Measurements from ENCODE around the gene AGBL4.

Gene AGBL4

DNA sequence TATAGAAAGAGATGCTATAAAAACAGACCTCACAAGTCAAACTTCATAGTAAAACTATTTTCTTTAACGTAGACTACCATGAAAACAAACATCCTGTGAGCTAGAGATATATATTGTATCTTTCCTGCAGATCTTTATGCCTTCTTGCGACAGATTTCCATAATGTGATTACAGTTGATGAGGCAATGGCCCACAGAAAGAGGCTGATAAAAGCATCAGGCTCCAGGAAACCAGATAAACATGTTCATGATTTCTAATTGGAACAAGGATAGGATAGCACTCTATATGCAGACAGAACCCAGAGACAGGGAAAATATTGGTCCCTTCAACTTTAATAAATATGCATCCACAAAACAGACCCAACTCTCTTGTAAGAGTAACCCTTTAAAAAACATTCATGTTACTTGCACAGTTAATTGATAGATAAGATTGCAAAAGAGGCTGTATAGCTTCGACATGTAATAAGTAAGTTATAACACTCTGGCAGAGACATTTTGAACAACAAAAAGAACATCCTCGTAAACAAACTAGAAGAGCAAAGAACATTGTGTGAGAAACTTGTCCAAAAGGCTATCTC lies 329.4 kb downstream of the AGBL4 start:
- no peak for DNase-seq

- peak; percentile 71 for DNase-seq
These were observed 337.6 kb downstream of the AGBL4 start for GRCh38 chr1:49686107-49686506.

DNA sequence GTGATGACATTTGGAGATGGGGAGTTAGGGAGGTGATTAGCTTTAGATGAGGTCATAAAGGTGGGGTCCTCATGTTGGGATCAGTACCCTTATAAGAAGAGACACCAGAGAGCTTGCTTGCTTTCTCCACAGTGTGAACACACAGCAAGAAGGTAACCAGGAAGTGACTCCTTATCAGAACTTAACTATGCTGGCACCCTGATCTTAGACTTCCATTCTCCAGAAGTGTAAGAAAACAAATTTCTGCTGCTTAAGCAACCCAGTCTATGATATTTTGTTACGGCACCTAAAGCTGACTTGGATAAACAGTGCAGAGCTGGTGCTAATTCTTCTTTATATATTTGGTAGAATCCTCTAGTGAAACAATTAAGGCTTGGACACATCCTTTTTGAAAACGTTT lies 346.0 kb downstream of the AGBL4 start:
- DNase-seq: no peak

- DNase-seq: no peak
These were observed 372.6 kb downstream of the AGBL4 start for GRCh38 chr1:49651136-49651535.

- no peak for DNase-seq
These were observed 393.6 kb downstream of the AGBL4 start for GRCh38 chr1:49630156-49630555.

DNA sequence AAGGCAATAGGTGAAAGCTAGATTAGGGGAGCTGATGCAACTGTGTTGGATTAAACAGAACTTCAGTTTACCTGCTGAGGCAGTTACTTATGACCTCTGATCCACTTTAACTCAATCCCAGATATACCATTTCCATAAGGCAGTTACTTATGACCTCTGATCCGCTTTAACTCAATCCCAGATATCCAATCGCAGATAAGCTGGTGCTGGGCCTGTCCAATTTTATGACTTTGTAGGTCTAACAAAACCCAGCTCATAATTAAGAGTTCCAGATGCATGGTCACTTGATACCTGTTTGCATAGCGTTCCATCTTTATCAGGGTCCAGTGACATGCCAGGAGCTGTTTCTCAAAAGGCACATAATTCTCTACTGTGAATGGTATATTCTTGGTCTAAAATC lies 396.0 kb downstream of the AGBL4 start:
- DNase-seq: peak; percentile 3

DNA sequence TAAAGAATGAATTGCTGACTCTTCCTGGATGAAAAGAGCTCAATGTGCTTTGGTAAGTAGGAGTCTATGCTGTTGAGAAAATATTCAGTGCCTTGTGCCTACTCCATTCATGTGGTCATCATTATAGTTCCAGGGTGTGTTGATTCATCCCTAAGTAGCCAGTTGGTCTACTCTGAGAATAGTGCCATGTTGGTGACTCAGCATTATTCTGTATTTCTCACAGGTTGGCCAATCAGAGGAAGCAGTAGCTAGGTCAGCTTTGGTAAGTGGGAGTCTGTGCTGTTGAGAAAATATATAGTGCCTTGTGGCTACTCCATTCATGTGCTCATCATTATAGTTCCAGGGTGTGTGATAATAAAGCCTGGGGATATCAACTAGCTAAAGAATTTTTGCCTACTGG lies 397.3 kb downstream of the AGBL4 start:
- DNase-seq: no peak

DNA sequence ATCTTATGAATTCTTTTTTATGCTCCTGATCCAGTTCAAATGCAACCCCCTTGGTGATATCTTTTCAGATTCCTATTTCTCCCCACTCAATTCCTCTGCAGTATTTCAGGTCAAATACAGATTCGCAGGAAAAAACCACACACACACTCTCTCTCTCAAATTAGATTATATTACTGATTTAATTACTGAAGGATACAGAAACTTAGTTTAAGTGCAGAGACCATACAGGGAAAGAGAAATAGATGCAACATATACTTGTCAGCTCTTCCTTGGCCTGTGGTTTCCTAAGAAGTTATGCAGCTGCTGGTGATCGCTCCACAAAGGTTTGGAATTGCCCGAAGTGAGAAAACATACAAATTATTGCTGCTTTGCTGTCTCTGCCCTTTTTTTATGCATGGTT lies 400.9 kb downstream of the AGBL4 start:
- no peak for DNase-seq

- no peak for DNase-seq
These were observed 417.7 kb downstream of the AGBL4 start for GRCh38 chr1:49606082-49606481.

- DNase-seq: peak; percentile 1
These were observed 426.3 kb downstream of the AGBL4 start for GRCh38 chr1:49597436-49597835.

DNA sequence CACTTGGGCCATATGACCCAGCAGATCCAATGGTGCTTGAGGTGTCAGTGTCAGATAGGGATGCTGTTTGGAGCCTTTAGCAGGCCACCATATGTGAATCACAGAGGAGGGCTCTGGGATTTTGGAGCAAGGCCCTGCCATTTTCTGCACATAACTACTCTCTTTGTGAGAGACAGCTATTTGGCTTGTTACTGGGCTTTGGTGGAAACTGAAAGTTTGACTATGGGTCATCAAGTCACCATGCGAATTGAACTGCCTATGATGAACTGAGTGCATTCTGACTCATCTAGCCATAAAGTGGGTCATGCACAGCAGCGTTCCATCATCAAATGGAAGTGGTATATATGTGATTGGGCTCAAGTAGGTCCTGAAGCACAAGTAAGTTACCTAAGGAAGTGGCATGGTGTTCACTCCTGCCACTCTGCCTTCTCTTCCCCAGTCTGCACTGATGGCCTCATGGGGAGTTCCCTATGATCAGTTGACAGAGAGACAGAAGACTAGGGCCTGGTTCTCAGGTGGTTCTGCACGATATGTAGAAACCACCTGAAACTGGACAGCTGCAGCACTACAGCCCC lies 447.3 kb downstream of the AGBL4 start:
- DNase-seq: no peak

- DNase-seq: no peak
These were observed 467.0 kb downstream of the AGBL4 start for GRCh38 chr1:49556676-49557234.

- DNase-seq: no peak
These were observed 471.7 kb downstream of the AGBL4 start for GRCh38 chr1:49552101-49552500.

DNA sequence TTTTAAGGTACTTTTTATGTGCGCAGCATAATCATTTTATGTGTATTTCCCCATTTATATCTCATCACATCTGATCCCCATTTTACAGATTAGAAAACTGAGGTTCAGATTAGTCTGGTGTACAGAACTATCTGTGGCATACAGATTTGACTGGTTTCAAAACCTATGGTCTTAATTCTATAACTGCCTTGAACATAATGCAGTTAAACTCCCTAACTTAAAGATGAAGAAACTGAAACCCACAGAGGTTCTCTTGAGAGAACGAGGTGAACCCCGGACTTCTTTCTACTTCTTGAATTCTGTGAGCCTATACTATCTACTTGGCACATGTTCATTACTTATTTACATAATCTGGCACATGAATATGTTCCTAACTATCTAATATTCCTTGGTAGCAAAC lies 479.1 kb downstream of the AGBL4 start:
- DNase-seq: no peak

DNA sequence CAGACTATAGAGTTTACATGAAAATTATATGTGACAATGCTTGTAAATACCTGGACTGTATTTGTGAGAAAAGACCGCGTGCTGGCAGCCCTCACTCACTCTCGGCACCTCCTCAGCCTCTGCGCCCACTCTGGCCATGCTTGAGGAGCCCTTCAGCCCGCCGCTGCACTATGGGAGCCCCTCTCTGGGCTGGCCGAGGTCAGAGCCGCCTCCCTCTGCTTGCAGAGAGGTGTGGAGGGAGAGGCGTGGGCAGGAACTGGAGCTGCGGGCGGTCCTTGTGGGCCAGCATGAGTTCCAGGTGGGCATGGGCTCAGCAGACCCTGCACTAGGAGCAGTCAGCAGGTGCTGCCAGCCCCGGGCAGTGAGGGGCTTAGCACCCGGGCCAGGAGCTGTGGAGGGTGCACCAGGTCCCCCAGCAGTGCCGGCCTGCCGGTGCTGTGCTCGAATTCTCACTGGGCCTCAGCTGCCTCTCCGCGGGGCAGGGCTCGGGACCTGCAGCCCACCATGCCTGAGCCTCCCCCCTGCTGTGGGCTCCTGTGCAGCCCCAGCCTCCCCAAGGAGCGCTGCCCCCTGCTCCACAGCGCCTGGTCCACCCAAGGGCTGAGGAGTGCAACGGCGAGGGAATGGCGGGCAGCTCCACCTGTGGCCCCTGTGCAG lies 482.5 kb downstream of the AGBL4 start:
- DNase-seq: no peak

DNA sequence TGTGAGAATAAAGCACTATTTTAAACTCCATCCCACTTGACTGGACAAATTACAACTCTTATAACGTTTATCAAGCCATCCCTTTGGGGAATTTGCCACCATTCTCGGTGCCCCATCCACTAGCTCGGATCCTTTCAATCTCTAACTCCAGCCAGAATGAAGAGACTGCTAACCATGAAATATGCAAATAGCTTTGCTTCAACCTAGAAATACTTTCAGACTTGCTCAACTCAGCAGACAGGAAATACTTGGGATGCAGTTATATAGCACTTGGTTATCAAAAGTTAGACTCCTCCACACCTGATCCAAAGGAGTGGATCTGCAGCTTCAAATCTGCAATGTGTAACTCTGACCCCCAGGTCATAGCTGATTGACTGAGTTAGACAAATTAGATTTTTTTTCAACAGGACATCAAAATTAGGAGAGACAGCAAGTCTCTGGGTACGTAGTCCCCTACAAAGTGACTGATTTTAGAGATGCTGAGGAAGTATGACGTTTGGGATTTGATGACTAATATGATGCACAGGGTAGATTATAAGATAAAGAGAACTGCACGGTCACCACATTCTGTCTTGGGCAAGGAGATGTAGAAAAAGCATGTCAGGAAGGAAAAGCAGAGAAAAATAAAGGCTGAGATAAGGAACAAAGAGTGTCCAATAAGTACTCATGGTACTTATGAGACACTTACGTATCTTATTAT lies 496.0 kb downstream of the AGBL4 start:
- DNase-seq: no peak

GRCh38 chr1:49526672-49527071 lies 497.1 kb downstream of the AGBL4 start:
- DNase-seq: no peak

DNA sequence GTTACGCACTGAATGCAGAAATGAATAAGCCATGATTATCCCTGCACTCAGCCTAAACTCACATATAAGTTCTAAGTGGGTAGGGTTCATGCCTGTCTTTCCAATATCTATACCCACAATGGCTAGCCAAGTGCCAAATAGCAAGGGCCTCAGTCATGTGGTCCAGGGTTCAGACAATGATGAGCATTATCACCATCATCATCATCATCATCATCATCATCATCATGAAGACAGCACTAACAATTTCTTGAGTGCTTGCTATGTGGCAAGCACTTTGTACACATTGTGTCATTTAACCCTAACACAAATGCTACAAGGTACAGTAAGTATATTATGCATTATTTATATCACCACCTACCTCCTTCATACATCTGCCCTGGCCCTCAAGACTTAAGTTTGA lies 500.0 kb downstream of the AGBL4 start:
- no peak for DNase-seq

- DNase-seq: peak; percentile 14
These were observed 556.8 kb downstream of the AGBL4 start for GRCh38 chr1:49466961-49467360.

GRCh38 chr1:49465486-49466185 lies 558.1 kb downstream of the AGBL4 start:
- peak; percentile 39 for DNase-seq

DNA sequence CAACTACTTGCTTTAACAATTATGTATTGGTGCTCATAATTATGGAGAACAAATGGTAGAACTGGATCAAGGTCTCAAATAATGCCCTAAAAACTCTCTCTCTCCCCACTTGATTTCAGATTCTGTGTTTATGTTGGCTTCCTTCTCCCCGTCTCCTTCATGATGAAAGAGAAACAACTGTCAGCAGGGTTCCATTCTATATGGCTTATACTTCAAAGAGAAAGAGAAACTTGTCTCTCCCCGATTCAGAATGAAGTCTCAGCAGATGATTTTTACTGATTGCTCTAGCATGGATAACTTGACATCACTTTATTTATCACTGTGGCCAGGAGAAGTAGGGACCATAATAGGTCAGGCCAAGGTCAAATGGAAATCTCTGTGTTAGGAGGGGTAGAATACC lies 575.6 kb downstream of the AGBL4 start:
- DNase-seq: no peak

- no peak for DNase-seq
These were observed 586.9 kb downstream of the AGBL4 start for GRCh38 chr1:49436865-49437264.

- DNase-seq: peak; percentile 41
These were observed 588.5 kb downstream of the AGBL4 start for GRCh38 chr1:49435291-49435690.

Measured in NCI-H69 (cell line).